Measurements from ENCODE around the gene NPC1L1.

DNA sequence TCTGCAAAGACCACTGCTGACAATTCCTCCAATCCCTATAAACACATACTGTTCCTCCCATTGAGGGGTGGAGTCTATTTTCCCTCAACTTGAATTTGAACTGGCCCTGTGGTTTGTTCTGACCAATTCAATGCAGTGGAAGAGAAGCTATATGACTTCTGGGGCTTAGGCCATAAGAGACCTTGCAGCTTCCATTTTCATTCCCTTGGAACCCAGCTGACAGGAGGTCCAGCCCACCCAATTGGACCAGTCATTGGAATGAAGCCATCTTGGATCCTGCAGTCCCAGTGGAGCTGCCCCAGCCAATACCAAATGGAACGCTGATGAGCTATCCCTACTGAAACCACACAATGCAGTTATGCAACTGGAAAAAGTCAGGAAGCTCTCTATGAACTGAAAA, 49.8 kb upstream of the NPC1L1 start:
- TF ChIP-seq CTCF (IDR thresholded peaks at IDR 0.05) = no peak
- no peak for TF ChIP-seq POLR2A (IDR thresholded peaks at IDR 0.05)

Measured in esophagus squamous epithelium (tissue), 4 donors.